DMS79 treated with DMSO at 0.1 percent for 48 hours (cell line): ENCODE data around the gene GALR3.

ENCODE experiments used
- DNase-seq: peaks from one replicate; lab custom pipeline; 2025; lab: John Stamatoyannopoulos, UW

GALR3 gene

GRCh38 chr22:37824674-37825641 lies 1.8 kb downstream of the GALR3 start:
- DNase-seq = no peak

GRCh38 chr22:37827056-37827455 lies 3.9 kb downstream of the GALR3 start:
- DNase-seq = peak; percentile 20

GRCh38 chr22:37830093-37830842 lies 7.1 kb downstream of the GALR3 start:
- no peak for DNase-seq

GRCh38 chr22:37831472-37831871 lies 8.3 kb downstream of the GALR3 start:
- DNase-seq = no peak

- no peak for DNase-seq
Observed at GRCh38 chr22:37832022-37832857, 9.1 kb downstream of the GALR3 start.

- DNase-seq = no peak
Observed at GRCh38 chr22:37842015-37842793, 19.0 kb downstream of the GALR3 start.

- DNase-seq = no peak
Observed at GRCh38 chr22:37843741-37844089, 20.5 kb downstream of the GALR3 start.

GRCh38 chr22:37844904-37845329 lies 21.7 kb downstream of the GALR3 start:
- no peak for DNase-seq

GRCh38 chr22:37846433-37846832 lies 23.3 kb downstream of the GALR3 start:
- no peak for DNase-seq

GRCh38 chr22:37848587-37849088 lies 25.5 kb downstream of the GALR3 start:
- no peak for DNase-seq

- DNase-seq = peak; percentile 57
Observed at GRCh38 chr22:37849089-37849751, 26.0 kb downstream of the GALR3 start, which contains the start of gene EIF3L. Gene EIF3L (plus strand): TSS chr22:37849419. CDS start chr22:37849450, 31 bp downstream.

GRCh38 chr22:37850801-37851200 lies 27.6 kb downstream of the GALR3 start:
- DNase-seq = no peak

- DNase-seq = no peak
Observed at GRCh38 chr22:37852418-37852817, 29.2 kb downstream of the GALR3 start.

- DNase-seq = no peak
Observed at GRCh38 chr22:37854946-37855345, 31.8 kb downstream of the GALR3 start.

GRCh38 chr22:37855462-37855861 lies 32.3 kb downstream of the GALR3 start:
- DNase-seq = no peak

- no peak for DNase-seq
Observed at GRCh38 chr22:37860796-37861421, 37.7 kb downstream of the GALR3 start.

GRCh38 chr22:37862570-37863325 lies 39.6 kb downstream of the GALR3 start:
- no peak for DNase-seq

GRCh38 chr22:37865510-37865909 lies 42.3 kb downstream of the GALR3 start:
- no peak for DNase-seq

- no peak for DNase-seq
Observed at GRCh38 chr22:37870273-37870672, 47.1 kb downstream of the GALR3 start.
